ENCODE data around the gene WNT2B.

Gene WNT2B

DNA sequence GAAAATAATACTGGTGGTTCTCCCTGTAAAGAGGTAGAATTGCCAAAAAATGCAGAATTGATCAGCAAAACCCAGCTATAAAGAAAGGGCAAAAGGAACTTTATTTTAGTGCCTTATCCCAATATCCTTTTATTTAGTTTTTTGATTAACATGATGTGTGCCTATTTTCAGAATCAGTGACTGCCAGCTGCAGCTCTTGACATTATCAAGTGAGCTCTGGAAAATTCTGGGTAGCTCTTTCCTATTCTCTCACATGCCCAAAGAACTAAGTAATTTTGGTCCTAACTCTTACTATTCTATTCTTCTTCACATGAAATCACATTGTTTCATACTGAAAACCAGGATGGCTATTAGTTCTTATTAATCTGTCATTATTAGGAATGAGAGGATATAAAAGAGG lies 22.1 kb downstream of the WNT2B start:
- no peak for DNase-seq

DNA sequence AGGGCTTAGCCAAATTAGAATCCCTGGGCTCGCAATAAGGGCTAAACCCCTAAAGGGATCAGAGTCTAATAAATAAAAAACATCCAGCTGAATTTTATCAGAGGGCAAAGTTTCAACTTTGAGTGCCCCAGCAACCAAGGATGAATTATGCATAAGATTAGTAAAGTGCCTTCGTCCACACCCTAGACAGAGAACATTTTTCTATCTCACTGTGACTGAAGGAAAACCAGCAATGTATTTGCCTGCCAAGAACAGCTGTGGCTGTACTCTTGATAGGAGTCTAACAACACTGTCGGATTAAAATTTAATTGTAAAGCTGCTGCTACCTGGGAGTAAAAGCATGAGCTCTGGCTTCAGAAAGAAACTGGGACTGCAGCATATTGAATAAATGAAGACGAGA lies 23.3 kb downstream of the WNT2B start:
- no peak for DNase-seq

DNA sequence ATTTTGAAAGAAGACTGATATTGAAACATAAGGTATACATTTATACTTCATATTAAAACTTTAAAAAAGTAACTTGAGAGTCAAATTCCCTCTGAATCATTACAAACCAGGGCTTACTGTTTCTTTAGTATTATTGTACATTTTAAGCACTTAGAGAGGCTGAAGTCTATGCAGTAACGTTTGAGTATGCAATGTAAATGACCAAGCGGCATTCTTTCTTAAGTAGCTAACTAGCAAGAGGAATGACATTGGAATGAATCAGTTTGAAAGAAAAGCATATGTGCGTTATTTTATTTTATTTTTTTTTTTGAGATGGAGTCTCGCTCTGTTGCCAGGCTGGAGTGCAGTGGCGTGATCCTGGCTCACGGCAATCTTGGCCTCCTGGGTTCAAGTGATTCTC lies 24.3 kb downstream of the WNT2B start:
- no peak for DNase-seq

DNA sequence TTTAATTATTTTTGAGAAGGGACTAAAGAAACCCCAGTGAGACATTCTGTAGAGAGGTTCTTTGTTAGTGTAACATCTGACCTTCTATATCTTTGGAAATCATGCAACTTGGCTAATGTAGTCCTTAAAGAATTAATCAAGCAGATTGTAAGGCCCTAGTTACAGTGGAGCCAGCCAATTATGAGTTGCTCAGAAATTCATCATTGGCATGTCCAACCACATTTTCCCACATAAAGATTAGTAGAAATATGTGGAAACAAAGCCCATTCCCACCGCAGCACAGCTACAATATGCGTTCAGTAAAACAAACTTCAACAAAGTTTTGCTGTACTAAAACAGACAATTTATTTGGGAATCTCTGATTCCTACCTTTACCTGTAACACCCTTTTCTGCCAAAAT lies 27.8 kb downstream of the WNT2B start:
- no peak for DNase-seq

DNA sequence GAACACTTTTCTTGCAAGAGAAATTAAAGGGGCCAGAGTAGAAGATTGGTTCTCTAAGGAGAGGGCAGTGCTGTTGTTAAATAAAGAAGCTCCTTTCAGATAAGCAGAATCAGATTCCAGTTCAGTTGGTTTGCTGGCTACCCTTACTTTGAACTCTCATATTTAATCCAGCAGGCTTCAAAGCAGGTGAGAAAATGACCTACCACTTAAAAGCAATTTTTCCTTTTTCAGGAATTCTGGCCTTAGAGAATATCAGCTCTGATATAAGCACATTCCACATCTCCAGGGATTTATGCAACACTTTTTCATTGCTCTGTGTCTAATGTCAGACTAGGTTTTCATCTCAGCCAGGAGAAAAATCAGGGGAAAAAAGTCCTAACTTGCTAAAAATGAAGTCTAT lies 28.7 kb downstream of the WNT2B start:
- DNase-seq: no peak

DNA sequence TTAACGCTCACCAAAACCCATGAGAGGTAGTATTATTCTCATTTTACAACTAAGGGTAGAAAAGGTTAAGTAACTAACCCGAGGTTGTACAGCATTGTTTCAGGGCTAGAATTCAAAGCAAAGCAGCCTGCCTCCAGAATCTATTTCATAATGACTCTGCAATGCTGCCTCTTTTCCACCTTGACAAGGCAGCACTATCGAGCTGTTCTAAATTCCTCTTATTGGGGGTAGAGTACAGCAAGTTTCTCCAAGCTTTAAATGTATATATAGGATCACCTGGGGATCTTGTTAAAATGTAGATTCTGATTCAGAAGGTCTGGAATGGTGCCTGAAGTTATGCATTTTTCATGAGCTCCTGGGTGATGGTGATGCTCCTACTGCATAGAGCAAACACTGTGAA lies 30.1 kb downstream of the WNT2B start:
- DNase-seq: no peak

DNA sequence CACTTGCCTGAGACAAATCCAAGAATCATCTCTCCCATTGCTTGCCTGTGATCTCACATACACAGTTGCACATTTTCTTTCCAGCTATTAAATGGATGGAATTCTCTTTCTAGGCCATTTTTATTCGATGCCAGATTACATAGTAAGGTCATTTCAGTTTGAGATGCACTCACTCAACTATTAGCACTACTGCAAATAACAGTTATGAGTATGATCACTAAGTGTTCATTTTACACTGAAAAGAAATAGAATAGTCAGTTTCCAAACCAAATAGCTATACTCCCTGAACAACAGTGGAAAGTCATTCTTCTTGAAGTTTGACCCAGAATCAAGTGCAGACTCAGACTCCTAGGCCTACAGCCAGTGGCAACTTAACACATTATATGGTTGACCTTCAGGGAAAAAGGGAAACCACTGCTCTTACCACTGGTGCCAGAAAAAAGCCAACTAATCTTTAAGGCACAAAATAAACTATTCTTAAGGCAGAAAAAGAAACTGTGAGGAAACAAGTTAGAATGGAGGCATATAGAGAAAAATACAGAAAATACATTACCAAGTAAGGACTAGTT lies 31.5 kb downstream of the WNT2B start:
- no peak for DNase-seq

DNA sequence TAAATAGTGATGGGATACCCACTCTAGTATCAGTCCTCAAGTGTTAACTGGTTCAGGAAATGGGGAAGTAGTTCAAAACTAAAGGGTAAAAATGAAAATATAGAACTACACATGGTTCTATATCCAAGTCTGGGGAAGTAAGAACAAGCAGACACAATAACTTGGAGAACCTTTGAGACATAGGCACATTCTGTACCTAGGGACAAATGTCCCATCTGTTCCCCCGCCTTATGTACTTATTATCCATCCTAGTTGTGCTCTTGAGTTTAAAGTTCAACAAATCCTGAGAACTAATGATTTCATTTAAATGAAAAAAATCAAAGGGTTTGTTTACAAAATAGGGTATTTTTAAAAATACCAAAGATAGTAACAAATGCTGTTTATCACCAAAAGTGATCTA lies 32.5 kb downstream of the WNT2B start:
- DNase-seq: no peak

DNA sequence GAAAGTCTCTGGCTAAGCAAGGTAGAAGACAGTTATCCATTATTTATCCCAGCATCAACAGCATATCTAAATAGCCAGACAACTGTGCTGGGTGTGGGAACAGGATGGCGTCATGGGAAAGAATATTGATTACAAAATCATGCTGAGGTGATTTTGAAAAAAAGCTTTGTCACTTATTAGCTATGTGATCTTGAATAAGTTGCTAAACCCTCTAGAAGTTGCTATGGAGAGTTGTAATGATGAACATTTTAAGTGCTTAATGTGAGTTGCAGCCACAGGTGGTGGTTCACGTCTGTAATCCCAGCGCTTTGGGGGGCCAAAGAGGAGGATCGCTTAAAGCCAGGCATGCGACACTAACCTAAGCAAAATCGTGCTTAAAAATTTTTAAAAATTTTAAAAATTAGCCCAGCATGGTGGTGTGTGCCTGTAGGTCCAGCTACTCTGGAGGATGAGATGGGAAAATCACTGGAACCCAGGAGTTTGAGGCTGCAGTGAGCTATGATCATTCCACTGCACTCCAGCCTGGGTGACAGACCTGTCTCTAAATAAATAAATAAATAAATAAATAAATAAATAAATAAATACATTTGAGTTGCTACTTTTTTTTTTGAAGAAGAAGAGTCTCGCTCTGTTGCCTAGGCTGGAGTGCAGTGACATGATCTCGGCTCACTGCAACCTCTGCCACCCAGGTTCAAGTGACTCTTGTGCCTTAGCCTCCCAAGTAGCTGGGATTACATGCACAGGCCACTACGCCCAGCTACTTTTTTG lies 33.6 kb downstream of the WNT2B start:
- DNase-seq: no peak

DNA sequence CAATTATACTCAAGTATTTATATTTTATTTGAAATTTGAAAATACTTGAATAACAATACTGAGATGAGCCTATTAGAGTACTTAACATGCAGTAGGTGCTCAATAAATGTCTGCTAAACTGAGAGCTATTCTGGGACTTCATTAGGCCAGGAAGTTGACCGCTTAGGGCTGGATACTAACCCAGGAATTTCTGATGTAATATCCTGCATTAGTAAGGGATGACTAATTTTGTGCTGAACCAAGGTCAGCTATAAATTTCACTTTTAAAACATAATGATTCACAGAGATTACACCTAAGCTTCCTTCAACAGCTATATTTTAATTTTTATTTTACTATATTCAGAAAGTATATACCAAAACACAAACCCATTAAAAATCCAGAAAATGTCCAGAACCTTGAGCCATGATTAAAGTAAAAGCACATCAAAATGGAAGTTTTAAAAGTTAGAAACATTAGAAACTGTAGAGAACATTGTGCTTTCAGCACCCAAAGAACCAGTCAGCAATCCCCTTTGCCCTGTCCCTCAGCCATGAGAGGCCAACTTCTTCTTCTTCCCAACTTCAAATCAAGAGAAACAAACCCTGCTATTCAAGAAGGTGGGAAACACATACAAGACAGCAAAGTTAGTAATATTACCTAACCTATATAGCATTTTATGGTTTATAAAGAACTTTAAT lies 35.4 kb downstream of the WNT2B start:
- no peak for DNase-seq

DNA sequence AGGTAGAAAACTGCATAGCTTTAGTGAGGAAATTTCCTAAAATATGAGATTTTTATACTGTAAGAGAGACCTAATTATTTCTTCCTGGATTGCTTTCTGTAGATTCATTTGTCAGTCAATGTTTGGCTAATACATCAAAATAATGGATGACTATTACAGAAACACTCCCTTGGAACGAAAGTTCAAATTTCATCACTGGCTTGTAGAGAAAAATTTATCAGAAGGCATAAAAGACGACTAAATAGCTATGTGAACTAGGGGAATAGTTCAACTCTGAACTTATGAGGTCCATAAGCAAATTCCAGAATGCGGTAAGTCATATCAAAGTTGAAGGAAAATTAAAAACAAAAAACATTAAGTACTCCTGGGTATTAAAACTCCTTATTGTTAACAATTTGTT lies 36.0 kb downstream of the WNT2B start:
- no peak for DNase-seq

DNA sequence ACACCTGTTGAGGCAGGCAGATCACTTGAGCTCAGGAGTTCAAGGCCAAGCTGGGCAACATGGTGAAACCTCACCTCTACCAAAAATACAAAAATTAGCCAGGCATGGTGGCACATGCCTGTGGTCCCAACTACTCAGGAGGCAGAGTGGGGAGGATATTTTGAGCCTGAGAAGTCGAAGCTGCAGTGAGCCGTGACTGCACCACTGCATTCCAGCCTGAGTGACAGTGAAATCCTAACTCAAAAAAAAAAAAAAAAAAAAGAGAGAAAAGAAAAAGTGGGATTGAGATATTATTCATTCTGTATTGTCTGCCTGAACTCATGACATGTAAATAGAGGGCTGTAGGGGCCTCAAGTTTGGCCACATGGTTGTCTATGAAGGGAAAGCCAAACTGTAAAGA lies 37.3 kb downstream of the WNT2B start:
- DNase-seq: no peak

DNA sequence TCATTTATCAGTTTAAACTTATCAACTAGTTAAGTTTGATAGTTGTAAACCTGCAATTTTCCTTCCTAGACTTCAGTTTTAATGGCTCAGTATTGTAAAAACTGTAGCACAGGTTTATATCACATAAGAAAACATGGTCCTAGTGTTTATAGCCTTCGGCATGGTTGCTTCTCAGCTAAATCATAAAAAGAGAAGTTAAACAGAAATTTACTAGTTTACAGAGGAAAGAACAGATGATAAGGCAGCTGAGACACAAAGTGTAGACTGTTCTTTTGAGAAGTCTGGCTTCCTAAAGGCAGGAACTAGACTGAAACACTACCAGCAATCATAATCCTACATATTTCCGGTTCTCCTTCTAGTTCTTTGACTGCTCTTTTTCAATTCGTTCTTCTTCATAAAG lies 39.8 kb downstream of the WNT2B start:
- DNase-seq: no peak

DNA sequence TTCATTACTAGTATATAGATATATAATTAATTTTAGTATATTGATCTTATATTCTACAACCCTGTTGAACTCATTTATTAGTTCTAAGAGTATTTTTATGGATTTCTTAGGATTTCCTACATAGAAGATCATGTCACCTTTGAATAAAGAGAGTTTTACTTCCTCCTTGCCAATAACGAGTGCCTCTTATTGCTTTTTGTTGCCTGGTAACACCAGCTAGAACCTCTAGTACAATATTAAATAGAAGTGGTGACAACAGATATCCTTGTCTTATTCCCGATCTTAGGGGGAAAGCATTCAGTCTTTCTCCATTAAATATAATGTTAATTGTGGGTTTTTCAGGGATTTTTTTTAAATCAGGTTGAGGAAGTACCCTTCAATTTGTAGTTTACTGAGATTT lies 40.8 kb downstream of the WNT2B start:
- DNase-seq: no peak

DNA sequence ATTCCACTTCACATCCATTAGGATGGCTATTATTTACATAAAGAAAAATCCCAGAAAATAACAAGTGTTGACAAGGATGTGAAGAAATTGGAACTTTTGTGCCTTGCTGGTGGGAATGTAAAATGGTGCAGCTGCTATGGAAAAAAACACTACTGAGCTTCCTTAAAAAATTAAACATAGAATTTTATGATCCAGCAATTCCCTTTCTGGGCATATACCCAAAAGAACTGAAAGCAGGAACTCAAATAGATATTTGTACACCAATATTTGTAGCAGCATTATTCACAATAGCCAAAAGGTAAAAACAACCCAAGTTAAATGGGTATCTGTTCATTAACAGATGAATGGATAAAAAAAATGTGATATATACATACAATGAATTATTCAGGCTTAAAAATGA lies 45.6 kb downstream of the WNT2B start:
- no peak for DNase-seq

DNA sequence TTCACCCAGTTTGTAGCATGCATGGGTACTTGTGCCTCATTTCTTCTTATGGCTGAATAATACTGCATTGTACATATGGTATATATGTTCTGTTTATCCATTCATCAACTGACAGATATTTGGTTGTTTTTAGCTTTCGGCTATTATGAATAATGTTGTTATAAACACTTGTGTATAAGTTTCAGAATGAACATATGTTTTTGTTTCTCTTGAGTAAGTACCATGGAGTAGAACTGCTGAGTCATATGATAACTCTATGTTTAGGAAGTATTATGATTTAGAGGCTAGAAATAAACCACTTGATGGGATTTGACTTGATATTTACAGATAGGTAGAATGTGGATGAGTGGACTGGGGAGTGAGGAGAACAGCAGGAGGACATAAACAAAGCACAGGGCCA lies 48.6 kb downstream of the WNT2B start:
- DNase-seq: no peak

DNA sequence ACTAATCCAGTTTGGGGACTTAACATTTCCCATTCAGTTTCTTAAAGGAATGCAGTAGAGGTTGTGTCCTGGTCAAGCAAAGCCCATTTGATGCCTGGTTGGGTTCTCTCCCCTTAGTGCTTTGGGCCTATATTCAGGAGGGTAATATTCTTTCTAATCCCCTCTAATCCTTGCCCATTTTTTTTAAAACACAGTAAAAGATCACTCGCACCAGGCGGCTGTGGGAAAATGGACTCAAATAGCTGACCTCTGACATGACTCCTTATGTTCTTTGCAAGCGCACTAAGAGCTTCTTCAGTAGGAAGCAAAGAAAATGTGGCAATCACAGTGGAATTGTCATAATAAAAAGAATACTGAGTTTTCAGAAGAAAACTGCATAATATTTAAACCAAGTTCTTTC lies 49.9 kb downstream of the WNT2B start:
- DNase-seq: no peak

DNA sequence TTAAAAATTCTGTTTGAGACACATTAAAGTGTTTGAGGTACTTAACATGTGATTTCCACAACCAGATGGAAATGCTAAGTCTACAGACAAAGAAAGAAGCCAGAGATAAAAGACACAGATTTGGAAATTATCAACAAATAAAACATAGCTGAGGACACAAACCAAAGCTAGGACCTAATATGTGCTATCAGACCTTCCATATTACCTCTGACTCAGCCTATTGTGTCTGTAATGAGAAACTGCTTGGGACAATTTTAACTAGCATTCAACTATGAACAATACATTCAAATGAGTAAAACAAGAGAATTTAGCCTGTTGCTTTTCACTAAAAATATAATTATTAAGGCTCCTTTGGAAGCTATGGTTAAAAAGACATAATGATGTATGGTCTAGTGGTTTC lies 54.6 kb downstream of the WNT2B start:
- DNase-seq: no peak

DNA sequence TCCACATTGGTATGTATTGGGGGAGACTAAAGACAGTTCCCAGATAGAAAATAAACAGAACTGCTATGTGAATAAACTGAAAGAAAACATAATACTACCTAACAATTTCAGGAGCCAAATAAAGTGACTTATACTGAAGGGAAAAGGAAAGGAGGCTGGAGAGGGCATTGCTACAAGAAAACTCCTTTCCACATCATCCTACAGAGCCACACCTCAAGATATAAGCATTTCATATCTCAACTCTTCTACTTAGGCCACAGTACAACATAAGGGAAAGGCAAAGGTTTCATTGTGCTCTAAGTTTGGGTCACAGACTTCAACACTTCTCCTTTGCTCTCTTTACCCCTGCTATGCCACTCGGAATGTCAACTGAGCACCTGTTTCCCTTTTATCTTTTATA lies 55.3 kb downstream of the WNT2B start:
- no peak for DNase-seq

DNA sequence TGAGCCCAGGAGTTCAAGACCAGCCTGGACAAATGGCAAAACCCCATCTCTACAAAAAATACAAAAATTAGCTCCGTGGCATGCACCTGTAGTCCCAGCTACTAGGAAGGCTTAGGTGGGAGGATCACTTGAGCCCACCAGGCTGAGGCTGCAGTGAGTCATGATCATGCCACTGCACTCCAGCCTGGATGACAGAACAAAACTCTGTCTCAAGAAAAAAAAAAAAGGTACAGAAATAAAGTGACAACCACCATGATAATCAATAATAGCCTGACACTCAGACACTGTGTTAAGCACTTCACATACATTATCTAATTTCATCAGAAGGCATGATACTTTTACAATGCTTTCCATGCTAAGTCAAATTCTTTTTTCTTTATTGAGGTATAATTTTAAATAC lies 57.0 kb downstream of the WNT2B start:
- DNase-seq: no peak

DNA sequence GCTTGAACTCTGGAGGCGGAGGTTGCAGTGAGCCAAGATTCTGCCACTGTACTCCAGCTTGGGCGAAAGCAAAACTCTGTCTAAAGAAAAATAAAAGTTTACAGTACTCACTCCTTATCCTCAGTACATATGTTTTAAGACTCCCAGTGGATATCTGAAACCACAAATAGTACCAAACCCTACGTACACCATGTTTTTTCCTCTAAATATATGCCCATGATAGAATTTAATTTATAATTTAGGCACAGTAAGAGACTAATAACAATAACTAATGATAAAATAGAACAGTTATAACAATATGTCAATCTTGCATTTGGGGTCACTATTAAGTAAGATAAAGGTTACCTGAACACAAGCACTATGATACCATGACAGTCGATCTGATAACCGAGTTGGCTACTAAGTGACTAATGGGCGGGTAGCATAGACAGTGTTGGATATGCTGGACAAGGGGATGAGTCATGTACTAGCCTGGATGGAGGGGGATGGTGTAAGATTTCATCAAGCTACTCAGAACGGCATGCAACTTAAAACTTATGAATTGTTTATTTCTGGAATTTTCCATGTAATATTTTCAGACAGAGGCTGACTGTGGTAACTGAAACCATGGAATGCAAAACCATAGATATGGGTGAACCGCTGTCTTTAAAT lies 66.5 kb downstream of the WNT2B start:
- no peak for DNase-seq

DNA sequence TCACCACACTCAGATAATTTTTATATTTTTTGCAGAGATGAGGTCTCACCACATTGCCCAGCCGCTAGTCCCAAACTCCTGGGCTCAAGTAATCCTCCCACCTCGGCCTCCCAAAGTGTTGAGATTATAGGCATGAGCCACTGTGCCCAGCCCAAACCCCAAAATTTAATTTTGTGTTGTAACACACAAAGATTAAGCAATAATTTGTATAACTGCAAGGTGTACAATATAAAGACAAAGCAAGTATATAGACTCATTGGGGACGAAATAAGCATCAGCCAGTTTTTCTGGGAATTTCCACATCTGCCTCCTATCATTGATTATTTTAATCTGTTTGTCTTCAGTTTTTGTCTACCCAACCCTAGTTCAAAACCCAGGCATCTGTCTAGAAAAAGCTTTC lies 67.5 kb downstream of the WNT2B start:
- no peak for DNase-seq

Measured in NCI-H1436 treated with DMSO at 0.1 percent for 48 hours (cell line).